GM18870 (cell line): ENCODE data around the gene SOX1.

Experiments used
- ATAC-seq: cut with Tn5 transposase; IDR thresholded peaks from one replicate; pipeline ENCODE4 v1.9.1; 2021; ENCODE audit warnings: moderate library complexity; ENCODE audit not compliant: unreplicated experiment

Gene SOX1

GRCh38 chr13:112071723-112072533, 5.0 kb downstream of the SOX1 start:
- no peak for ATAC-seq

DNA sequence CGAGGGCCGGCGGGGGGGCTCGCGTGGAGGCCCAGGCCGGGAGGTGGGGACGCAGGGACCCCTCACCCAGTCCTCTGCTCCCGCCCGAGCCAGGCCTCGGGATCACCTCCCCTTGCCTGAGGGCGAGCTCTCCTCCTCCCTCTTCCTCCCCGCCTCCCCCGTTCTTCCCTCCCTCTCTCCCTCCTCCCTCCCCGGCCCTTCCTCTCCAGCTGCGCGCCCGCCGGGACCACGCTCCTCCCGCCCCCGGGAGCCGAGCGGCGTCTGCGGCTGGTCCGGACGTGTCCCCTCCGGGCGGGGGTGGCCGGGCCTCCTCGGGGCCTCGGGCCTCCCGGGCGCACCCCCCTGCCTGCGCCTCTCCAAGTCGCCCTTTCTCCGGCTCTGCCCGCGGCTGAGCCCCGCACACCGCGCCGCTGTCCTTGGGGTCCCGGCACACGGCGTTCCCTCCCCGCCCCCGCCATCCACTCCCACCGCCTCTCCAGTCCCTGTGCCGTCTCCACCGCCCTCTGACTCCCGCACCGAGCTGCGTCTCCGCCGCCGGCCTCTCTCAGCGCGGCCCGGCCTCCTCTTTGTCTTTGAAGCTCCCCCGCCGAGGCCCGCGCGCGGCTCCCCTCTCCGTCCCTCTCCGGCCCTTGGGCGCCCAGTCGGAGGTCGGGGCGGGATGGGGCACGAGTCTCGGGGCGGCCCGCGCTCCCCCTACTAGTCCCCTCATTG, 5.7 kb downstream of the SOX1 start:
- ATAC-seq = no peak

DNA sequence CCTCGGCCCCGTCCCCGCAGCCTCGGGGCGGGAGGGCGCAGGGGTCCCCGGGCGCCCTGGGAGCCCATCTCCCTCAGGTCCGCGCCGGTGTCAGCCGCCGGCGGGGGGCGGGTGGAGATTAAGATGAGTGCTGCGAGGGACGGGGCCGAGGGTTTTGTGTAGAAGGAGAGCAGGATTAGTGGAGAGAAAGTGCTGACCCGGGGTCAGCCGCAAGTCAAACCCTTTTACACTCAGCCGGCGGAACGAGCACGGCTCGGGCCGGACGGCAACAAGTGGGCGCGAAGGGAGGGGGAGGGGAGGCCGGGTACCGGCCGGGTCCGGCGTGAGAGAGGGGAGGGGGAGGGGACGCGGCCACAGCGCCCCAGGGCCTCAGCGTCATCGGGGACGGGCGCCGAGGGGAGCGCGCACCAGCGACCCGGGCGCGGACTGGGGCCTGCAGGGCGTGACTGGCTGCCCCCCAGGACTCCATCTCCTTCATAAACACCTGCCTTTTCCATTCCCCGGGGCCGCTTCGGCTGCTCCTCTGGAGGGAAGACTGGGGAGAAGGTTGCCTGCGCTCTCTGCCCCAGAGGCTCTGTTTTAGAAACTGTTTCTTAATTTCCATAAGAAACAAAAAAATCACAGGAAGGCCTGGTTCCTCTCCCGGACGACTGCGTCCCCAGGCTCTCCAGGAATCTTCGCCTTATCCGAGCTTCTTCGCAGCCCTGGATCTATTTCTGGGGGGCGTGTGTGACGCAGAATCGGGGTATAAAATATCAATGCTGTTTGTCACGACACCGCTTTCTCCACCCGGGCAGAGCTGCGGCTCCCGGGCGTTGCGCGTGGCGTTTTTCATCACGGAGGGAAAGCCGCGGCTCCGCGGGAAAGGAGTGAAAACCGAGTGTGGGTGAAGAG, 6.5 kb downstream of the SOX1 start:
- no peak for ATAC-seq

DNA sequence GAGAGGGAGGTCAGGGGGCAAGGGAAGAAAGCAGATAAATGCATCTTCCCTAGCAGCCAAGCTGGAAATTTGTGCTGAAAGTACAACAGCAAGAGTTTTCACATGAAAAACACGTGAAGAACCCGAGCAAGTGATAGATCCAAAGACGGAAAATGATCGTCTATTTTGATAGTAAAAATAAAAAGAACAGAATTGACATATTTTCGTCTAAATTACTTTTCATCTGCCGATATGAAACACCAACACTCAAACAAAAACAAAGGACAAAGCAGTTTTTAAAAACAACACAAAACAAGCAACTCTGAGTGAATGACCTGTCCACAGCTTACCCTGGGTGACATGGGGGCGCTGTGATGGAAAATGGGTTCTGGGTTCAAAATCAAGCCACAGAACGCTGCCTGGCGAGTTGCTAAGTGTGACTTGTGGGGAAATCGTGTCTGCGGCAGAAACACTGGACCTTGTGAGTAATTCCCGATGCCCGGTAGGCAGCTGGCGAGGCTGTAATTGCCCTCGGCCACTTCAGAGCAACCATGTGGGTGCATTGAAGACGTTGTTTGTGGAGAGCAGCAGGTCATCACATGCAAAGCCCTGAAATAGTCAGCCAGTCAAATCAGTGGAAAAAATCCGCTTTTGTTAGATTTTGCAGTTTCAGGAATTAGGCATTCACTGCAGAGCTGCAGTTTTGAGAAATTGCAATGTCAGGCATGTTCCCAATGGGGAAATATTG, 7.4 kb downstream of the SOX1 start:
- no peak for ATAC-seq

GRCh38 chr13:112077729-112078128, 10.8 kb downstream of the SOX1 start:
- ATAC-seq = no peak

DNA sequence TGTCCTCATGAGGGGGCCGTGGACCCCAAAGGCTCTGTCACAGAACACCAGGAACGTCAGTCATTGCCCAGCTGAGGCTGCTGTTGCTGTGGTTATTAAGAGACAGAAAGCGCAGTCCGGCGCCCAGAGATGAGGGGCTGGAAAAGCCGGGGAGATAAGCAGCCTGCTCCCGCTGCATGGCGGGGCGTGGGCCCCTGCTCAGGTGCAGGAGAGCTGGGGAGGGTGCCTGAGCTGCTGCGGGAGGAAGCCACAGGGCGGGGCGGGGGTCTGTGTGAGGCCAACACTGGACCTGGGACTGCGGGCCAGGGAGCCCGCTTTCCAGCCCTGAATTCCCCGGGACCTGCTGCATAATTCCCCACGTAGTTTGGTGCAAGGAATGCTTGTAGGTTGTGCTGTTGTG, 11.3 kb downstream of the SOX1 start:
- ATAC-seq = no peak

DNA sequence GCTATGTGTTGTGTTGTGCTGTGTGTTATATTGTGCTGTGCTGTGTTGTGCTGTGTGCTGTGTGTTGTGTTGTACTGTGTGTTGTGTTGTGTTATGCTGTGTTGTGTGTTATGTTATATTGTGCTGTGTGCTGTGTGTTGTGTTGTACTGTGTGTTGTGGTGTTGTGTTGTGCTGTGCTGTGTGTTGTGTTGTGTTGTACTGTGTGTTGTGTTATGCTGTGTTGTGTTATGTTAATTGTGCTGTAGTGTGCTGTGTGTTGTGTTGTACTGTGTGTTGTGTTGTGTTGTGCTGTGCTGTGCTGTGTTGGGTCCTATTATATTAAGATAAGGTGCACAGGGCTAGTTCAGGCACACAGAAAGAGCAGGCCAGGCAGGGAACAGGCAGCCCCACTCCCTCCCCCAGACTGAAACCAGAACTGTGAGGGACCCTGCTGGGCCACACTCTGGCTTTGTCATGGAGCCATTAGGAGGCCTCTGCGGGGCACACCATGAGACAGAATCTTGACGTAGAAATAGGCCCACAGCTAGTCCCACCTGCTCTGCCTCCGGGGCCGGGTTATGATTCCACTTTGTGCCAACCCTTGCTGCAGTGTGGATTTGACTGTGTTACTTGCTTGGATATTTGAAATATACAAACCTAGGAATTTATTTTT, 12.1 kb downstream of the SOX1 start:
- ATAC-seq = no peak

DNA sequence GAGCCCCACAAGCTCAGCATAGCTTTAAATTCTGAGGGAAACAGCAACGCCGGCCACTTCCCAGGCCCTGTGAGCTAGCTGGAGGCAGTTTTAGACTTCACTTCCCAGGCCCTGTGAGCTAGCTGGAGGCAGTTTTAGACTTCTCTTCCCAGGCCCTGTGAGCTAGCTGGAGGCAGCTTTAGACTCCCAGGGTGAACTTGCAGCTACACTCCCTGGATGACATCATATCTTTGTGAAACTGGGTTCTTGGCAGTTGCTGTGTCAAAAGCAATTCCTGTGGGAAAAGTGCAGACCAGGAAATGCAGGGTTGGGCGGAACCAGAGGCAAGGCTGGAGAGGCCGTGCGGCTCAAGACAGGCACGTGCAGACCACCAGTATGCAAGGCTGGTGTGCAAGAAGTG, 12.7 kb downstream of the SOX1 start:
- no peak for ATAC-seq

DNA sequence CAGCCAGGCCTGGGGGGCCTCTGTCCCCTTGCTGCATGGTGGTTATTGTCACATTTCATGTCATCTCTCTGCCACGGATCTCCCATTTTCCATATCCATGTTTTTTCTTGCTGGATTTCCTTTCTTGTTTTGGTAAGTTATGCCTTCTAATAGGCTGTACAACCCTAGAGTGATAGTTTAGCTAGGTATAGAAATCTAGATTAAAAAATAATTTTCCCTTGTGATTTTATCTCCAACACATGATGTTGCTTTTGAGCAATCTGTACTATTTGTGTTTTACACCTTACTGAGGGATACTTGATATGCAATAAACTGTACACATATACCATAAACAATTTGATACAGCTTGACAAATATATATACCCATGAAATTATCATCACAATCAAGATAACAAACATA, 17.0 kb downstream of the SOX1 start:
- ATAC-seq = no peak

DNA sequence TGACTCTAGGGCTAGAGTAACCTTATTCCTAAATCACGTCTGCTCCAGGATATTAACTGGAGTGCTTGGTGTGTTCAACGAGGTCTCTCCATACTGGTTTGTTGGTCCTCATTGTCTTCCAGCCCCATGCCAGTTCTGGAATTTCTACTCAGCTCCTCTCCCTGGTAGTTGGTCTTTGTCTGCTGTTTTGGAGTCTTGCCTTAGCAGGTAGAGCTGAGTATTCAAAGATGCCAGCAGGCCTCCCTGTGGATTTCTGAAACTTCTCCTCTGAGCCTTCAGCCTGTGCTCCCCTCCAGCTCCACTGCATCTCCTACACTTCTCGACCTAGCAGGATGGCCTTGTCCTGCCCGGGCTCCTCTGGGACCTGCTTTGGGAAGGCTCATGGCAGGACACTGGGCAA, 25.5 kb downstream of the SOX1 start:
- no peak for ATAC-seq

DNA sequence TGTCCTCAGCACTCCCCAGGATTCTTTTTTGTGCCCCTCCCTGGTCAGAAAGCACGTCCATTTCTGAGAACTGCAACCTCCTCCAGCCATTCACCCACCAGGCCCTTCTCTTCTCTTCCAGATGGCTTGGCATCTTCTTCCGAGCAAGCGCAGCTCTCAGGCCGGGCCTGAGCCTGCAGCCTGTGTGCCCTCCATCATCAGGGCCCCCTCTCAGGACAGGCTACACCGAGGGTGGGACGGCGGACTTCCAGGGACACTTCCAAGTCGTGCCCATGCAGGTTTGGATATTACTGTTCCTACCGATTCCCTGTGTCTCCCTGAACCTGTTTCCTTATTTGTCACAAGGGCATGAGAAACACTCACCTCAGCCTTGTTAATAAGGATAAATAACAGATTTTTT, 28.4 kb downstream of the SOX1 start:
- ATAC-seq = no peak

GRCh38 chr13:112096959-112097358, 30.0 kb downstream of the SOX1 start:
- ATAC-seq = no peak

DNA sequence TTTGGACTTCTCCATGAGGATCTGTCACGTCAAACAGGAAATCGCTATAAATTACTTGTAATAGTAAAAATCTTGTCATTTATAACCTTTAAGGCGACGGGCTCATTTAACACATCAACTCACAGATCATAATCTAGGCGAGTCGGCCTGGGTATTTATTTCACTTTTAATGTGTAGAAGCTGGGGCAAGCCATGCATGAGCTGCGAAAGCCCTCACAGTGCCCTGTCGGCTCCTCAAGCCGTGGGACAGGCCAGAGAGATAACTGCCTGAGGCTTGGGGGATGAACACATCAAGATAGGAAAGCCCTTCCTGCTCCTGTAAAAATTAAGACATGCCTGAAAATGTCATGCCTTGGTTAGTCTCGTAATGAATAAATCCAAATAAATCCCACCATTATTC, 30.8 kb downstream of the SOX1 start:
- ATAC-seq = no peak

- ATAC-seq = no peak
These were observed 31.8 kb downstream of the SOX1 start for GRCh38 chr13:112098699-112099098.

DNA sequence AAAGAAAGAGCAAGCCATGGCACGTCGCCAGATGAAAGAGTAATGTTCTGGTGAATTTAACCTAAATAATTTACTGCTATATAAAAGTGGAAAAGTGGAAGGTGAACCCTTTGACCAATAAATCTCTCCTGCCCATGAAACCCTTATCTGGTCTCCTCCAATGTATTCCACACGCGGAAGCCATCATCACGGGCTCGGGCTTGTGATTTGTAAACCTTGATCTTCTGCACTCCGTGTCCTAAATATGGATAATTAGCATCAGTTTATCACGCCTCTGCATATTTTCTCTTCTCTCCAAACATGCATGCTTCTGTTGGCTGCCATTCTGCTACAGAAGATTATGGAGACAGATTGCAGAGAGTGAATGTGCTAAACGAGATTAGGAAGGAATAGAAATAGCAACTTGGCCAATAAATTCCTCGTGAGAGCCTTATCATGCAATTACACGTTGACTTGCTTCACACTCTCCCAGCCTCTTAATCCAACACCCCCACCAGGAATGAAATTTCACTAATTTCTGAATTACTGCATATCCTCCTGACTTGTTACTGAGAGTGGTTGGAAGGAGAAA, 34.5 kb downstream of the SOX1 start:
- ATAC-seq = no peak

DNA sequence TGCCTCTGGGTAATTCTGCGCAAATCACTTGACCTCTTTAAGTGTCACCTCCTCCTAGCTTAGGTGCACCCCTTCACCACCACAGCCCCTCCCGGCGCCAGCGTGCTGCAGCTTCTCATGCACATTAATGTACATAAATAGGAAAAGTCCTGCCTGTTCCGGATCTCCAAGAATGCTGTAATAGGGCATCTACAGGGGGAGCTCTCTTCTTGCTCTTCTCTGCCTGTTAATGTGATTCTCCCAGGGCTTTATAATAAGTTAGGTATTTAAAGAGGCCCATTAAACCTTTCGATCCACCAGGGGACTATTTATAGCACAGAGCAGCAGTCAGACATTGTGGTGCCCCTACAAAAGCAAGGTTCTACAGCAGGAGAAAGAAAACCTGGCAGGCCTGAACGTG, 35.3 kb downstream of the SOX1 start:
- no peak for ATAC-seq

DNA sequence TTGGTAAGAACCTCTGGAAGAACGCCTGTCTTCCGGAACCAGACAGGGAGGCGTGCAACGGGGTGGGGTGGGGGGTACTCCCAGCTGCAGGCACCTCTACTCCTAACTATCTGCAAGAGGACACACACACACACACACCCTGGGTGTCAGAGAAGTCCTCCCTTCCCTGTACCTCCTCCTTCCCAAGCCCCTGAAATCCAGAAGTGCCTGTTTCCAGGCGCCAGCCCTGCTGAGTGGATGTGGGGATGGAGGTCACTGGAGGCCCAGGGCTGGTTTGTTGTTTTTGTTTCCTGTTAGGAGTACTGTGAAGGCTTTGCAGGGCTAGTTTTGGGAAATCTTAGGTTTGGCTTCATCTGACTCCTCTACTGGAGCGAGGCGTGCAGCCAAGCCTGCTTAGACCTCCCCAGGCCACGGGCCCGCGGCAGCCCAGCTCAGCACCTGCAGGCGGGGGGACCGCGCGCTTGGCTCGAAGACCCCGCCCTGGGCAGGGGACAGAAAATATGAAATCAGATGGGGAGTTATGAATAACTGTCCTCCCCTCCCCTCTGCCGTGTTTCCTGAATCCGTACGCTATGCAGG, 36.4 kb downstream of the SOX1 start:
- ATAC-seq = no peak

DNA sequence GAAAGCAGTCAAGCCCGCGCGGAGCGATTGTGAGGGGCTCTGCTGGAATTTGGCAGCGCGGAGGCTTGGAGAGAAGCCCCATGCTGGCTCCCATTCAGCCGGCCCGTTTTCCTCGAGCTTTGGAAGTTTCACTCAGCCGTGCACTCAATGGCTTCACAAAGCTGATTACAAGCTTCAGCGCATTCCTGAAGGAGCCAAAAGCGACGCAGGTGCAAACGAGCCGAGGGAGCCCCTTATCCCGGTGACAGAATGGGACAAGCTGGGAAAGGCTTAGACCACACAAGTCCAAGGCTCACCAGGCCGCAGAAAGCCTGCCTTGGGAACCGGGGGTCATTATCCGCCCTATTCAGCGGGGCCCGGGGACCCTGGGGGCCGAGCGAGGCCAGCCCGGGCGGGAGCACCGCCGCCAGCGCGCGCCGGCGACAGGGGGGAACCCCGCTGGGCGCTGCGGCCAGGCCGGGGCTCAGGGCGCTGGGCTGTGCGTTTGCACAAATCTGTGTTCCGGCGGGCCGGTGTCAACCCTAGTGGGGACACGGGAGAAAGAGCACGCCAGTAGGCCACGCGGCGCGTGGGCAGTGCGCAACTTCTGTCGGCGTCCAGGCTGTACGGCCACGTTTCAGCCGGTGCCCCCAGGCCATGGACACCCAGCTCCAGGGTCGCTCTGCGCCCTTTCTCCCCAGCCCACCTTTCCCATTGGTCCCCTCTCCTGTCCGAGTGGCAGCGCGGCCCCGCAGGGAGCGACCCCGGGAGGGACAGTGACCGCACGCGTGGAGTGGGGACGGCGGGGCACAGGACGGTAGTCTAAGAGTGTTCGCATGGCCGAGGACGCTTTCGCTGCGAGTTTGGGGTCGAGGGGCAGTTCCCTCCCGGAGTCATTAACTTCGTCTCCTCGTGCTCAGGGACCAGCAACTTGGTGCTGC, 37.3 kb downstream of the SOX1 start:
- ATAC-seq = no peak

DNA sequence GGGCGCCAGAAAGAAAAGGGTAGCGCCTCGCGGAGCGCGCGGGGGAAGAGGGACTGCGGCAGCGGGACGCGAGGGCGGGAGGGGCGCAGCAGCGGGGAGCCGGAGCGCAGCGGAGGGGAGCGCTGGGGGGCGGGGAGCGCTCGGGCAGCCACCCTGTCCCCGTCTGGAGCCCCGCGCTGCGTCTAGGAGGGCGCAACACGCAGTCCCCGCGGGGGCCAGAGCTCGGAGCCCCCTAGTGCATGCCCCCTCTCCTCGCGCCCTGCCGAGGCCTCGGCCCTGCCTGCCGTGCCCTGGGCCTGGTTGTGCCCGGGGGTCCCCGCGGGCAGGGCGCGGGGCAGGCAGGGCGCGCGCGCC, 37.9 kb downstream of the SOX1 start:
- ATAC-seq = no peak
